ENCODE results near the gene ASB4.

- TF ChIP-seq MAX (IDR thresholded peaks at IDR 0.05) = no peak
- TF ChIP-seq, protein P1, sequence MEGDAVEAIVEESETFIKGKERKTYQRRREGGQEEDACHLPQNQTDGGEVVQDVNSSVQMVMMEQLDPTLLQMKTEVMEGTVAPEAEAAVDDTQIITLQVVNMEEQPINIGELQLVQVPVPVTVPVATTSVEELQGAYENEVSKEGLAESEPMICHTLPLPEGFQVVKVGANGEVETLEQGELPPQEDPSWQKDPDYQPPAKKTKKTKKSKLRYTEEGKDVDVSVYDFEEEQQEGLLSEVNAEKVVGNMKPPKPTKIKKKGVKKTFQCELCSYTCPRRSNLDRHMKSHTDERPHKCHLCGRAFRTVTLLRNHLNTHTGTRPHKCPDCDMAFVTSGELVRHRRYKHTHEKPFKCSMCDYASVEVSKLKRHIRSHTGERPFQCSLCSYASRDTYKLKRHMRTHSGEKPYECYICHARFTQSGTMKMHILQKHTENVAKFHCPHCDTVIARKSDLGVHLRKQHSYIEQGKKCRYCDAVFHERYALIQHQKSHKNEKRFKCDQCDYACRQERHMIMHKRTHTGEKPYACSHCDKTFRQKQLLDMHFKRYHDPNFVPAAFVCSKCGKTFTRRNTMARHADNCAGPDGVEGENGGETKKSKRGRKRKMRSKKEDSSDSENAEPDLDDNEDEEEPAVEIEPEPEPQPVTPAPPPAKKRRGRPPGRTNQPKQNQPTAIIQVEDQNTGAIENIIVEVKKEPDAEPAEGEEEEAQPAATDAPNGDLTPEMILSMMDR (IDR thresholded peaks at IDR 0.05; ENCODE audit: low read depth, low read length, missing input control) = no peak
- TF ChIP-seq, protein P2, sequence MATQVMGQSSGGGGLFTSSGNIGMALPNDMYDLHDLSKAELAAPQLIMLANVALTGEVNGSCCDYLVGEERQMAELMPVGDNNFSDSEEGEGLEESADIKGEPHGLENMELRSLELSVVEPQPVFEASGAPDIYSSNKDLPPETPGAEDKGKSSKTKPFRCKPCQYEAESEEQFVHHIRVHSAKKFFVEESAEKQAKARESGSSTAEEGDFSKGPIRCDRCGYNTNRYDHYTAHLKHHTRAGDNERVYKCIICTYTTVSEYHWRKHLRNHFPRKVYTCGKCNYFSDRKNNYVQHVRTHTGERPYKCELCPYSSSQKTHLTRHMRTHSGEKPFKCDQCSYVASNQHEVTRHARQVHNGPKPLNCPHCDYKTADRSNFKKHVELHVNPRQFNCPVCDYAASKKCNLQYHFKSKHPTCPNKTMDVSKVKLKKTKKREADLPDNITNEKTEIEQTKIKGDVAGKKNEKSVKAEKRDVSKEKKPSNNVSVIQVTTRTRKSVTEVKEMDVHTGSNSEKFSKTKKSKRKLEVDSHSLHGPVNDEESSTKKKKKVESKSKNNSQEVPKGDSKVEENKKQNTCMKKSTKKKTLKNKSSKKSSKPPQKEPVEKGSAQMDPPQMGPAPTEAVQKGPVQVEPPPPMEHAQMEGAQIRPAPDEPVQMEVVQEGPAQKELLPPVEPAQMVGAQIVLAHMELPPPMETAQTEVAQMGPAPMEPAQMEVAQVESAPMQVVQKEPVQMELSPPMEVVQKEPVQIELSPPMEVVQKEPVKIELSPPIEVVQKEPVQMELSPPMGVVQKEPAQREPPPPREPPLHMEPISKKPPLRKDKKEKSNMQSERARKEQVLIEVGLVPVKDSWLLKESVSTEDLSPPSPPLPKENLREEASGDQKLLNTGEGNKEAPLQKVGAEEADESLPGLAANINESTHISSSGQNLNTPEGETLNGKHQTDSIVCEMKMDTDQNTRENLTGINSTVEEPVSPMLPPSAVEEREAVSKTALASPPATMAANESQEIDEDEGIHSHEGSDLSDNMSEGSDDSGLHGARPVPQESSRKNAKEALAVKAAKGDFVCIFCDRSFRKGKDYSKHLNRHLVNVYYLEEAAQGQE (IDR thresholded peaks at IDR 0.05) = no peak
- TF ChIP-seq TAF1 (conservative IDR thresholded peaks at IDR 0.05) = no peak
- TF ChIP-seq JUND (IDR thresholded peaks at IDR 0.05) = no peak
- no peak for TF ChIP-seq SP1 (IDR thresholded peaks at IDR 0.05)
- no peak for TF ChIP-seq NR2F2 (IDR thresholded peaks at IDR 0.05)
- TF ChIP-seq HNF4G (IDR thresholded peaks at IDR 0.05) = no peak
- no peak for TF ChIP-seq YY1 (IDR thresholded peaks at IDR 0.05)
- no peak for TF ChIP-seq FOXA1 (IDR thresholded peaks at IDR 0.05)
- TF ChIP-seq RAD21 (IDR thresholded peaks at IDR 0.05) = no peak
These were observed 16.6 kb upstream of the ASB4 start for GRCh38 chr7:95469187-95469586.
